ENCODE data around the gene VPS72. TPM values are rescaled to one million over a fixed set of nuclear protein-coding genes. Genes with fewer than 3 reads are reported as not detected.

VPS72 gene
- polyA plus RNA-seq, 1 of the 3 experiments (the other 2 are of a cell fraction): 80.2 TPM

DNA sequence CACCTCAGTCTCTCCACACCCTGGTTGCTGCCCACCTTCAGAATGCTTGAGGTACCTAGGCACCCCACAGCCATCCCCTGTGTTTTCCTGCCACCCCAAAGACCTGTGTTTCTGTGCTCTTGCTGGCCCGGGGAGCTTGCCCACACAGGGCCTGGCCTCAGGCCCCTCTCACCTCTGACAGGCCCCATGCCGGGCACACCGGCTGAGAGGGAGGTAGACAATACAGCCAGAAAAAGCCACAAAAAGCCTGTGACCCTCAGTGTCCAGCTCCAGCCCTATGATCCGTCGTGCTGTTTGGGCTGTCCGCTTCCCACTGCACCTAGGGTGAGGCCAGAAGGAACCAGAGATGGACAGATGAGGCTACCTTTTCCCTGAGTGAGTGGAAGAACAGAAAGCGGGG is 55.0 kb downstream of the VPS72 start:
- no peaks in the 10 kb centered on the region for H4K20me1 ChIP-seq (ENCODE audit: insufficient read depth)
- no peak overlapping the region for H3K4me2 ChIP-seq
- H3K4me3 ChIP-seq (ENCODE audit: low read depth in 2 of 2, low read length in 1 of 2): no peak overlapping the region
- no peak overlapping the region for H2AFZ ChIP-seq (ENCODE audit: low read depth)
- WGBS (ENCODE audit: low lambda C conversion rate): 95% methylated on average over 7 of the region's 7 CpGs
- ChIA-PET CTCF (interaction anchor here (0.8 to 2.1 kb wide), 2 partner anchors 21 to 35 kb away, joined by 4 to 6 read pairs; partner anchors contain the start of gene TNFAIP8L2), POLR2A (no interaction called here)
- H3K9me3 ChIP-seq: no peaks in the 10 kb centered on the region
- DNase-seq: no peak
- H3K36me3 ChIP-seq (replicated peaks in 1 of 2; ENCODE audit: control insufficient read depth in 1 of 2, insufficient read depth in 2 of 2, low read length in 1 of 2): no peaks in the 10 kb centered on the region
- no peak overlapping the region for H3K9ac ChIP-seq
- no peaks in the 10 kb centered on the region for H3K79me2 ChIP-seq (ENCODE audit: insufficient read depth)
- no peaks in the 10 kb centered on the region for H3K27me3 ChIP-seq (ENCODE audit: insufficient read depth)
- no peak overlapping the region for H3K27ac ChIP-seq (ENCODE audit: low read depth in 2 of 2, low read length in 1 of 2)
- TF ChIP-seq SIN3A (IDR thresholded peaks at IDR 0.05; ENCODE audit: borderline replicate concordance, low read depth, low read length) (no peak), FOXM1 (IDR thresholded peaks at IDR 0.05; ENCODE audit: low read depth) (no peak), EP300 (IDR thresholded peaks at IDR 0.05; ENCODE audit: borderline replicate concordance in 1 of 2, low read depth in 1 of 2, low read length in 1 of 2) (no peak), TCF12 (IDR thresholded peaks at IDR 0.05) (no peak), TEAD4 (IDR thresholded peaks at IDR 0.05; ENCODE audit: borderline replicate concordance, insufficient read depth) (no peak)
- H3K9me2 ChIP-seq: no peaks in the 10 kb centered on the region
- peaks cover 7% of the 10 kb centered on the region for H3F3A ChIP-seq (replicated peaks; ENCODE audit: insufficient read depth)
- H3K4me1 ChIP-seq (ENCODE audit: control insufficient read depth in 1 of 2, insufficient read depth in 2 of 2, low read depth in 1 of 2, low read length in 1 of 2): no peaks in the 10 kb centered on the region

DNA sequence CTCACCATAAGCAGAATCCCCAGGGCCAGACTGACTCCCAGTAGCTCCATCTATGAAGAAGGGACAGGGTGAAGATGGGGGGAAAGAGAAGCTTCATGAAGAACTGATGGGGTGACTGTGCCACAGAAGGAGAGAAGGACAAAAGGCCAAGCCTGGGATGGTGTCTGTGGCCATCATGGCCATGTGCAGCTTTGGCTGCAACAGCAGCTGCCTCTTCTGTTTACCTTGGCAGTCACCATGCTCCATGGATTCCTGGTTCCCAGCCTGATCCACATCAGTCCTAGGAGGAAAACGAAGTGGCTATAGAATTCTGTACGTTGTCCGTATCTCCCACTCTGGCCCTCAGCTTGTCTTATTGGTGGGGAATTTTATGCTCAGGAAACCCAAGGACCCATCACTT is 55.6 kb downstream of the VPS72 start:
- no peaks in the 10 kb centered on the region for H3K27me3 ChIP-seq (ENCODE audit: insufficient read depth)
- H3K4me3 ChIP-seq (ENCODE audit: low read depth in 2 of 2, low read length in 1 of 2): no peak overlapping the region
- H3K4me1 ChIP-seq (ENCODE audit: control insufficient read depth in 1 of 2, insufficient read depth in 2 of 2, low read depth in 1 of 2, low read length in 1 of 2): no peaks in the 10 kb centered on the region
- ChIA-PET POLR2A (no interaction called here), CTCF (no interaction called here)
- no peak overlapping the region for H3K27ac ChIP-seq (ENCODE audit: low read depth in 2 of 2, low read length in 1 of 2)
- no peaks in the 10 kb centered on the region for H3K79me2 ChIP-seq (ENCODE audit: insufficient read depth)
- DNase-seq: no peak
- no peaks in the 10 kb centered on the region for H3K9me3 ChIP-seq
- H3F3A ChIP-seq (replicated peaks; ENCODE audit: insufficient read depth): peaks cover 13% of the 10 kb centered on the region
- no peaks in the 10 kb centered on the region for H3K36me3 ChIP-seq (replicated peaks in 1 of 2; ENCODE audit: control insufficient read depth in 1 of 2, insufficient read depth in 2 of 2, low read length in 1 of 2)
- H4K20me1 ChIP-seq (ENCODE audit: insufficient read depth): no peaks in the 10 kb centered on the region
- H3K4me2 ChIP-seq: no peak overlapping the region
- H3K9me2 ChIP-seq: no peaks in the 10 kb centered on the region
- no peak overlapping the region for H2AFZ ChIP-seq (ENCODE audit: low read depth)
- 89% methylated on average over 3 of the region's 3 CpGs for WGBS (ENCODE audit: low lambda C conversion rate)
- no peak for TF ChIP-seq SMC3 (IDR thresholded peaks at IDR 0.05; ENCODE audit: low read depth, low read length)
- TF ChIP-seq, protein P1, sequence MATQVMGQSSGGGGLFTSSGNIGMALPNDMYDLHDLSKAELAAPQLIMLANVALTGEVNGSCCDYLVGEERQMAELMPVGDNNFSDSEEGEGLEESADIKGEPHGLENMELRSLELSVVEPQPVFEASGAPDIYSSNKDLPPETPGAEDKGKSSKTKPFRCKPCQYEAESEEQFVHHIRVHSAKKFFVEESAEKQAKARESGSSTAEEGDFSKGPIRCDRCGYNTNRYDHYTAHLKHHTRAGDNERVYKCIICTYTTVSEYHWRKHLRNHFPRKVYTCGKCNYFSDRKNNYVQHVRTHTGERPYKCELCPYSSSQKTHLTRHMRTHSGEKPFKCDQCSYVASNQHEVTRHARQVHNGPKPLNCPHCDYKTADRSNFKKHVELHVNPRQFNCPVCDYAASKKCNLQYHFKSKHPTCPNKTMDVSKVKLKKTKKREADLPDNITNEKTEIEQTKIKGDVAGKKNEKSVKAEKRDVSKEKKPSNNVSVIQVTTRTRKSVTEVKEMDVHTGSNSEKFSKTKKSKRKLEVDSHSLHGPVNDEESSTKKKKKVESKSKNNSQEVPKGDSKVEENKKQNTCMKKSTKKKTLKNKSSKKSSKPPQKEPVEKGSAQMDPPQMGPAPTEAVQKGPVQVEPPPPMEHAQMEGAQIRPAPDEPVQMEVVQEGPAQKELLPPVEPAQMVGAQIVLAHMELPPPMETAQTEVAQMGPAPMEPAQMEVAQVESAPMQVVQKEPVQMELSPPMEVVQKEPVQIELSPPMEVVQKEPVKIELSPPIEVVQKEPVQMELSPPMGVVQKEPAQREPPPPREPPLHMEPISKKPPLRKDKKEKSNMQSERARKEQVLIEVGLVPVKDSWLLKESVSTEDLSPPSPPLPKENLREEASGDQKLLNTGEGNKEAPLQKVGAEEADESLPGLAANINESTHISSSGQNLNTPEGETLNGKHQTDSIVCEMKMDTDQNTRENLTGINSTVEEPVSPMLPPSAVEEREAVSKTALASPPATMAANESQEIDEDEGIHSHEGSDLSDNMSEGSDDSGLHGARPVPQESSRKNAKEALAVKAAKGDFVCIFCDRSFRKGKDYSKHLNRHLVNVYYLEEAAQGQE (IDR thresholded peaks at IDR 0.05; ENCODE audit: low read depth, low read length): no peak
- H3K9ac ChIP-seq: no peak overlapping the region

Data from SK-N-SH (cell line).